ENCODE data around the gene TWSG1. TPM values are rescaled to one million over a fixed set of nuclear protein-coding genes. Genes with fewer than 3 reads are reported as not detected.

The TWSG1 gene
- total and polyA plus RNA-seq, 12 donors = 10.1 to 33.5 (median 23.3) TPM

DNA sequence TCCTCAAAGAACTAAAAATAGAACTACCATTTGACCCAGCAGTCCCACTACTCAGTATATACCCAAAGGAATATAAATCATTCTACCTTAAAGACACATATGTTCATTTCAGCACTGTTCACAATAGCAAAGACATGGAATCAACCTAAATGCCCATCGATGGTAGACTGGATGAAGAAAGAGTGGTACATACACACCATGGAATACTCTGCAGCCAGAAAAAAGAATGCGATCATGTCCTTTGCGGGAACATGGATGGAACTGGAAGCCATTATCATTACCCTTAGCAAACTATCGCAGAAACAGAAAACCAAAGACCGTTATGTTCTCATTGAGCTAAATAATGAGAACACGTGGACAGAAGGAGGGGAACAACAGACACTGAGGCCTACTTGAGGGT is 44.5 kb downstream of the TWSG1 start:
- no peak for TF ChIP-seq POLR2A (IDR thresholded peaks at IDR 0.05)
- TF ChIP-seq, protein P1, sequence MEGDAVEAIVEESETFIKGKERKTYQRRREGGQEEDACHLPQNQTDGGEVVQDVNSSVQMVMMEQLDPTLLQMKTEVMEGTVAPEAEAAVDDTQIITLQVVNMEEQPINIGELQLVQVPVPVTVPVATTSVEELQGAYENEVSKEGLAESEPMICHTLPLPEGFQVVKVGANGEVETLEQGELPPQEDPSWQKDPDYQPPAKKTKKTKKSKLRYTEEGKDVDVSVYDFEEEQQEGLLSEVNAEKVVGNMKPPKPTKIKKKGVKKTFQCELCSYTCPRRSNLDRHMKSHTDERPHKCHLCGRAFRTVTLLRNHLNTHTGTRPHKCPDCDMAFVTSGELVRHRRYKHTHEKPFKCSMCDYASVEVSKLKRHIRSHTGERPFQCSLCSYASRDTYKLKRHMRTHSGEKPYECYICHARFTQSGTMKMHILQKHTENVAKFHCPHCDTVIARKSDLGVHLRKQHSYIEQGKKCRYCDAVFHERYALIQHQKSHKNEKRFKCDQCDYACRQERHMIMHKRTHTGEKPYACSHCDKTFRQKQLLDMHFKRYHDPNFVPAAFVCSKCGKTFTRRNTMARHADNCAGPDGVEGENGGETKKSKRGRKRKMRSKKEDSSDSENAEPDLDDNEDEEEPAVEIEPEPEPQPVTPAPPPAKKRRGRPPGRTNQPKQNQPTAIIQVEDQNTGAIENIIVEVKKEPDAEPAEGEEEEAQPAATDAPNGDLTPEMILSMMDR (IDR thresholded peaks at IDR 0.05) = no peak
- Histone ChIP-seq H3K27me3 (no peaks in the 10 kb centered on the region), H3K36me3 (replicated peaks in 1 of 2) (no peaks in the 10 kb centered on the region), H3K9me3 (replicated peaks in 1 of 3) (no peaks in the 10 kb centered on the region), H3K4me3 (no peak overlapping the region), H3K4me1 (replicated peaks in 1 of 2) (no peaks in the 10 kb centered on the region), H3K27ac (no peak overlapping the region)
- WGBS, 4 donors = 95 to 98% (median 98%) methylated on average over 6 of the region's 6 CpGs
- intact Hi-C loops (cut with DNase I) = no loop called here
- DNase-seq = no peak

DNA sequence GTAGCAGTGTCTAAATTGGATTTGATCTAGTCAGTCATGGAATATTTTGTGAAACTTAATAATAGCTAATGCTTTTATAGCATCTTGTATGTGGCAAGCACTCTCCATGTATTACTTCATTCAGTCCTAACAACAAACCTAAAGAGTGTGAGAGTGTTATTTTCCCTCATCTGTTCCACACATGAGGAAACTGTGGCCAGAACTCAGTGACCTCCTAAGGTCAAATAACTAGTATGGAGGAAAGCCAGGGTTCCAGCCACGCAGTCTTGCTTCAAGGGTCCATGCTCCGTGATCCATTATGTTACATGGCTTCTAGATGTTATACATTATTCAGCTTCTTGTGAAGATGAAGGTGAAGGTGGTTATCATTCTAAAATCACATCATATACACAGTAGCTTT is 45.5 kb downstream of the TWSG1 start:
- Histone ChIP-seq H3K9me3 (replicated peaks in 1 of 3) (no peaks in the 10 kb centered on the region), H3K27me3 (no peaks in the 10 kb centered on the region), H3K36me3 (replicated peaks in 1 of 2) (no peaks in the 10 kb centered on the region), H3K4me3 (no peak overlapping the region), H3K27ac (no peak overlapping the region), H3K4me1 (replicated peaks in 1 of 2) (no peaks in the 10 kb centered on the region)
- intact Hi-C loops (cut with DNase I) = no loop called here
- TF ChIP-seq, protein P1 (IDR thresholded peaks at IDR 0.05) = no peak
- no peak for TF ChIP-seq POLR2A (IDR thresholded peaks at IDR 0.05)
- DNase-seq = no peak
- WGBS, 4 donors = 63 to 91% (median 69%) methylated on average over 2 of the region's 2 CpGs

DNA sequence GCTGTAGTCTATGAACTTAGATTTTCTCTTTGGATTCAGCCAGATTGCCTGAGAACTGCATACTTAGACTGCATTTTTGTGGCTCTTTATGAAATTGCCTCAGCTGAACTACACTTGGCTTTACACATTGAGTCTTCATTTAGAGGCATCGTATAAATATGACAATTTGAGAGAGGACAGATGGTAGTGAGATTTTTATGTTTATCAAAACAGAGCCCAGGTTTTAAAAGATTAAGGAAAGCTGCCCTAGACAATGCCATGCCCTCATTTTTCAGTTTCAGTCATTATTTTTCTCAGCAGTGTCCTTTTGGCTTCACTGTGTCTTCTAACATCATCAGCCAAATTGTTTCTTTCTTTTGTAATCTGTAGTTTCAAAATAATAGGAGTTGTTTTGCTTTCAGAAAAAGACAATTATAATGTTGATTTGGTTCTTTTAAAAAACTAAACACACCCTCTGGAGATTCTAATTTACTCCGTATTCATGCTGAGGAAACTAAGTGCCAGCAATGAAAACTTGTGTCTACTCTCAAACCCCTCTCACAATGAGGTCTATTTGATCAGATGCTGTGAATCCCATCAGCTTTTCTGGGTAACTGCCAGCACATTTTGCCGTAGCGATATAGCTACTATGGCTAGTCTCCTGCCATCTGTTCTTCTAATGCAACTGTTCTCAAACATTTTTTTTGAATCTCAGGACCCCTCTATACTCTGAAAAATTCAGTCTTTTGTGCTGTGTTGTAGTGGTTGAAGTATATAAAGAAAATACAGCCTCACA is 46.2 kb downstream of the TWSG1 start:
- no peaks in the 10 kb centered on the region for H3K36me3 ChIP-seq (replicated peaks in 1 of 2)
- TF ChIP-seq, protein P1 (IDR thresholded peaks at IDR 0.05) = no peak
- H3K9me3 ChIP-seq (replicated peaks in 1 of 3) = no peaks in the 10 kb centered on the region
- DNase-seq = no peak
- H3K27ac ChIP-seq = no peak overlapping the region
- intact Hi-C loops (cut with DNase I) = no loop called here
- H3K27me3 ChIP-seq = no peaks in the 10 kb centered on the region
- H3K4me3 ChIP-seq = no peak overlapping the region
- 72 to 77% (median 73%) methylated on average over 4 of the region's 4 CpGs for WGBS, 4 donors
- no peaks in the 10 kb centered on the region for H3K4me1 ChIP-seq (replicated peaks in 1 of 2)

DNA sequence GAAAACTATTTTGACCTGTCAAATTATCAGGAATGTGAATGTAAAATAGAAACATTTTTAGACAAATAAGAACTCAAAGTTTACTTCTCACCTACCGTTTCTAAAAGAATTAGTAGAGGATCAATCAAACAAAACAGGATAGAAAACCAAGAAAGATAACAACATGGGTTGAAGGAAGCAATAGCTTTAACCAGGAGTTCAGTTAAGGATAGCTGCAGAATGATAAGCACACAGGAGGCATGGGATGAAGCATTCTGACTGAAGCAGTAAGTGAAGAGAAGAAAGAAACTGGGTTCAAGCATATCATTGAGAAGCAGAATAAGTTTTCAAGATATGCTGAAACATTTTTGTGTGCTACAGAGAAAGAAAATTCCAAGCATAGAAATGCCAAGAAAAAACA is 52.3 kb downstream of the TWSG1 start:
- H3K9me3 ChIP-seq (replicated peaks in 1 of 3) = no peaks in the 10 kb centered on the region
- intact Hi-C loops (cut with DNase I) = no loop called here

More for the DNA sequence above, 52.3 kb downstream of the TWSG1 start:
- 81 to 85% (median 83%) methylated on average over 1 of the region's 1 CpG for WGBS, 4 donors
- H3K36me3 ChIP-seq (replicated peaks in 1 of 2) = no peaks in the 10 kb centered on the region
- no peak overlapping the region for H3K4me3 ChIP-seq
- TF ChIP-seq, protein P1 (IDR thresholded peaks at IDR 0.05) = no peak
- TF ChIP-seq POLR2A (IDR thresholded peaks at IDR 0.05) = no peak
- H3K27me3 ChIP-seq = no peaks in the 10 kb centered on the region
- H3K27ac ChIP-seq = no peak overlapping the region
- H3K4me1 ChIP-seq (replicated peaks in 1 of 2) = no peaks in the 10 kb centered on the region
- no peak for DNase-seq

All from adrenal gland (tissue), 12 donors.